ENCODE results near the gene FAM83E. TPM values are rescaled to one million over a fixed set of nuclear protein-coding genes. Genes with fewer than 3 reads are reported as not detected.

Gene FAM83E
- polyA plus RNA-seq, 2 of the 4 experiments (the other 2 are of a cell fraction), result 0.16 to 0.41 TPM

- H3K4me1 ChIP-seq, result peaks cover 85% of the 10 kb centered on the region
- FAIRE-seq, result peak; percentile 39
- H3K4me3 ChIP-seq, result peak overlapping the region; percentile 23; the same call in 1 of the 3 replicates
Observed at GRCh38 chr19:48568345-48568886, 46.5 kb downstream of the FAM83E start.

GRCh38 chr19:48565090-48565489 is 49.8 kb downstream of the FAM83E start:
- ATAC-seq (peak; percentile 60 to 72), FAIRE-seq (peak; percentile 77), DNase-seq (ENCODE audit: low read depth in 1 of 2, low spot score in 1 of 2) (peak; percentile 71 to 99)
- peak overlapping the region; percentile 97 to 100 for H3K27ac ChIP-seq
- no peak overlapping the region for H3K4me3 ChIP-seq
- peaks cover 68% of the 10 kb centered on the region for H3K4me1 ChIP-seq
- WGBS (ENCODE audit: missing lambda C conversion rate), result 5% methylated on average over 7 of the region's 7 CpGs
- ChIA-PET POLR2A (interaction anchor here (0.8 to 1.0 kb wide), 2 partner anchors 11 to 78 kb away, joined by 3 read pairs; no protein-coding TSS in a partner anchor), CTCF (interaction anchor here (0.7 to 15.5 kb wide), 8 partner anchors 9 to 76 kb away, joined by 3 to 259 read pairs (median 5); no protein-coding TSS in a partner anchor)
- H3K4me2 ChIP-seq, result peak overlapping the region; percentile 61
- no peaks in the 10 kb centered on the region for H3K9me3 ChIP-seq
- TF ChIP-seq RARB (CRISPR knock-in tag; IDR thresholded peaks at IDR 0.05) (peak; percentile 95), RCOR1 (IDR thresholded peaks at IDR 0.05; ENCODE audit: low read depth, low read length) (no peak), SREBF2 (IDR thresholded peaks at IDR 0.05) (no peak), CHD4 (IDR thresholded peaks at IDR 0.05; ENCODE audit: borderline replicate concordance) (no peak), TP53 (CRISPR knock-in tag; IDR thresholded peaks at IDR 0.05) (no peak; the same call in 1 of the 2 replicates), HMGXB4 (CRISPR knock-in tag; IDR thresholded peaks at IDR 0.05; ENCODE audit: borderline replicate concordance) (no peak), HES2 (IDR thresholded peaks at IDR 0.05) (peak; percentile 46; the same call in 1 of the 2 replicates), POLR2AphosphoS2 (conservative IDR thresholded peaks at IDR 0.05; ENCODE audit: low read length) (no peak), EP300 (IDR thresholded peaks at IDR 0.05) (peak; percentile 94 to 97; a peak in 4 of 5 replicates), HEYL (CRISPR knock-in tag; IDR thresholded peaks at IDR 0.05) (no peak), FOSB (CRISPR knock-in tag; IDR thresholded peaks at IDR 0.05) (peak; percentile 85), KDM1A (IDR thresholded peaks at IDR 0.05; ENCODE audit: low read depth) (no peak), ZSCAN20 (CRISPR knock-in tag; IDR thresholded peaks at IDR 0.05) (no peak), ESRRA (IDR thresholded peaks at IDR 0.05; ENCODE audit: borderline replicate concordance, low read length) (no peak), PHF8 (IDR thresholded peaks at IDR 0.05; ENCODE audit: borderline replicate concordance, low read depth) (no peak), ZC3H11A (IDR thresholded peaks at IDR 0.05) (no peak), POLR2A (IDR thresholded peaks at IDR 0.05; ENCODE audit: low read length) (no peak), USF2 (IDR thresholded peaks at IDR 0.05) (peak; percentile 50), NR3C1 (IDR thresholded peaks at IDR 0.05) (no peak), CHD2 (IDR thresholded peaks at IDR 0.05; ENCODE audit: low read length, partially characterized antibody) (no peak)

More at GRCh38 chr19:48568345-48568886, 46.5 kb downstream of the FAM83E start:
- CTCF ChIA-PET, result interaction anchor here (0.7 to 15.5 kb wide), 20 partner anchors 8 to 177 kb away, joined by 3 to 259 read pairs (median 4); partner anchors contain the start of gene KDELR1
- TF ChIP-seq SMC3 (IDR thresholded peaks at IDR 0.05), result peak; percentile 48; the same call in 2 of the 3 replicates
- no peak for TF ChIP-seq KDM5A (IDR thresholded peaks at IDR 0.05)
- TF ChIP-seq JUNB (IDR thresholded peaks at IDR 0.05), result peak; percentile 81
- TF ChIP-seq RAD21 (conservative IDR thresholded peaks at IDR 0.05 in 1 of 2, IDR thresholded peaks at IDR 0.05 in 1 of 2), result peak; percentile 23 to 55
- no peak for TF ChIP-seq HOXB13 (CRISPR knock-in tag; IDR thresholded peaks at IDR 0.05; ENCODE audit: low read depth)
- TF ChIP-seq RFX5 (IDR thresholded peaks at IDR 0.05), result peak; percentile 55
- 0 out of 2 replicates have a peak, but pooled peaks have one; percentile 64 for TF ChIP-seq TP53 (CRISPR knock-in tag; IDR thresholded peaks at IDR 0.05)
- TF ChIP-seq ZFP36 (IDR thresholded peaks at IDR 0.05; ENCODE audit: borderline replicate concordance, partially characterized antibody), result peak; percentile 44
- TF ChIP-seq EP300 (IDR thresholded peaks at IDR 0.05), result peak; percentile 59 to 87; a peak in 3 of 5 replicates
- no peak for TF ChIP-seq E2F6 (IDR thresholded peaks at IDR 0.05; ENCODE audit: borderline replicate concordance, low read depth)
- TF ChIP-seq ZNF302 (CRISPR knock-in tag; IDR thresholded peaks at IDR 0.05), result no peak
- TF ChIP-seq GATA3 (IDR thresholded peaks at IDR 0.05; ENCODE audit: borderline replicate concordance), result peak; percentile 80
- TF ChIP-seq NFE2L2 (conservative IDR thresholded peaks at IDR 0.05; ENCODE audit: low read length), result 0 out of 2 replicates have a peak, but pooled peaks have one; percentile 6
- TF ChIP-seq FOSL2 (IDR thresholded peaks at IDR 0.05), result peak; percentile 88
- peak; percentile 100 for TF ChIP-seq FOSL2 (CRISPR knock-in tag; IDR thresholded peaks at IDR 0.05)
- peak in 1 of 2 experiments; percentile 40; a peak in 1 of 4 replicates for TF ChIP-seq CEBPB (IDR thresholded peaks at IDR 0.05)
- TF ChIP-seq MAX (IDR thresholded peaks at IDR 0.05), result peak; percentile 80
- no peak for TF ChIP-seq FOSB (CRISPR knock-in tag; IDR thresholded peaks at IDR 0.05)
- peak; percentile 83 to 93 for TF ChIP-seq JUN (IDR thresholded peaks at IDR 0.05)
- peak; percentile 85; the same call in 2 of the 3 replicates for TF ChIP-seq BCL3 (IDR thresholded peaks at IDR 0.05)
- peak; percentile 47 for TF ChIP-seq POLR2A (IDR thresholded peaks at IDR 0.05; ENCODE audit: low read length)
- TF ChIP-seq BHLHE40 (IDR thresholded peaks at IDR 0.05; ENCODE audit: low read depth, low read length), result no peak
- no peak for TF ChIP-seq PHF8 (IDR thresholded peaks at IDR 0.05; ENCODE audit: borderline replicate concordance, low read depth)
- peak overlapping the region; percentile 97 to 100 for H3K27ac ChIP-seq
- H3K9me3 ChIP-seq, result no peaks in the 10 kb centered on the region
- ATAC-seq (peak; percentile 95 to 97), DNase-seq (ENCODE audit: low read depth in 1 of 2, low spot score in 1 of 2) (peak; percentile 91 to 98)
- under 1% methylated on average over 19 of the region's 19 CpGs for WGBS (ENCODE audit: missing lambda C conversion rate)
- peak overlapping the region; percentile 77 for H3K4me2 ChIP-seq
- POLR2A ChIA-PET, result interaction anchor here (0.6 to 1.9 kb wide), 14 partner anchors 10 to 276 kb away, joined by 3 to 45 read pairs (median 6); partner anchors contain the start of genes RPL18, SPHK2 and SULT2B1
